Stimulated activated CD4-positive, alpha-beta T cell treated with anti-CD3 and anti-CD28 coated beads, TNF-alpha, amount 100 ng/mL, for 4 hours (primary cell): ENCODE results near the gene KCNH5.

Experiments used
- DNase-seq, 3 experiments: peaks; one replicate each; pipeline ENCODE4 v3.0.0-alpha.2; 2020; ENCODE audit warnings: low read depth in 3 of 3

The KCNH5 gene

GRCh38 chr14:62739647-62740046 lies 305.6 kb downstream of the KCNH5 start:
- DNase-seq = no peak

DNA sequence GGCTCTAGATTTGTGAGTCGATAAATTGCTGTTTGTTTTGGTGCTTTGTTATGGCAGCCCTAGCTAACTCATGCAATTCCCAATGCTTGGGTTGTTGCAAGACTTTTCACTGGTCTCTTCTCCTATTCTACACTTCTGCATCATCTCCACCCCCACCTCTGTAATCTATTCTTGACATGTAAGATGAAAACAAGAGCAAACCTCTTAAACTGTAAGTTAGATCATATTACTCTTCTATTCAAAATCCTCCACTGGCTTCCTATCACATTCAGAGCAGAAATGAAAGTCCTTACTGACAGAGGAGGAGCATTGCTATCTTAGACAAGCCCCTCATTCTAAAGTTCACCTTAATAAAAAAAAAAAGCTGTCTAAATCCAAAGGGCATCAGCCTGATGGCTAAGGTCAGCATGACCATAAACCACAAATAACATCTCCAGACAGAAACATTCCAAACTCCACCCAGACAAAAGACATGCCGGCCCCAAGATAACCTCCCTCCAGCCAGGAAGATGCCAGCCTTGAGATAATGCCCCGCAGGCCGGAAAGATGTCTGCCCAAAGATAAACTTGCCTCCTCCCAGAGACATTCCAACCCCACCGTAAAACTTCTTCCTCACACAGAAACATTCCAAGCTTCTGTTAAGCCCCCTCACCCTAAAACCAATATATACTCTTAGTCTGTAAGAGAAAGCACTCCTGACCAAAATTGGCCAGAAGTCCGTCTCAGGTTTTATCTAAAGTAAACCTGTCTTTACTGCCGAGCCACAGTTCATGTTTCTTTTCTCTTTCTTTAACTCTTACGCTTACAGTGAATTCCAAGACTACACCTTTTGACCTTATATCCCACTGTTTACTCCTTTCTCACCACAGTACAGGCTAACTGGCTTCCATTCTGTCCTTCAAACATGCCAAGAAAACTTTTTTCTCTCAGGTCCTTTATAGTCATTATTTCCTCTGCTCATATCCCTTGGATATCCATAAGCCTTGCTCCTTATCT lies 308.9 kb downstream of the KCNH5 start:
- DNase-seq = no peak

- DNase-seq = no peak
These were observed 310.4 kb downstream of the KCNH5 start for GRCh38 chr14:62734831-62735230.

DNA sequence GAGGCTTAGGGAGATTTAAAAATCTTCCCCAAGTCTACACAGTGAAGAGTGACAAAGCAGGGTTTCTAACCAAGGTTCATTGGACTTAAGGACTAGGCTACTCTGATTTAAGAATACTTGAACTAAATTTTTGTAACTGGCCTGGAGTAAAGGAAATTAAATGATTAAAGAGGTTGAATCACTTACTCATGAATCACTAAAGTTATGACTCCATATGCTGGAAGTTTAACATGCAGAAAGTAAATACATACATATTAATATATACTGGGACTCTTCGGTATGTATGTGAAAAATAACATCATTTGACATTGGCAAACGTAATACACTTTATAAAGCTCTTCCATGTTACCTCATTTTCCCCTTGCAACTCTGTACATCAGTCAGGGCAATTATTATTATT lies 322.9 kb downstream of the KCNH5 start:
- no peak for DNase-seq

DNA sequence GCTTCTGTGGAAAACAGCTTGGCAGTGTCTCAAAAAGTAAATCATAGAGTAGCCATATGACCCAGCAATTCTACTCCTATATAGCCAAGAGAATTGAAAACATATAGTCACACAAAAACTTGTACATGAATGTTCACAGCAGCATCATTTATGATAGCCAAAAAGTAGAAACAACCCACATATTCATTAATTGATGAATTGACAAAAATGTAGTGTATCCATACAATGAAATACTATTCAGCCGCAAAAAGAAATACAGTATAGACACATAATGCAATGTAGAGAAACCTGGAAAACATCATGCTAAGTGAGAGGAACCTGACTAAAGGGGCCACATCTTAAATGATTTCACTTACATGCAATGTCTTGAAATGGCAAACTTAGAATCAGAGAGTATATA lies 326.6 kb downstream of the KCNH5 start:
- DNase-seq = no peak

GRCh38 chr14:62711351-62712023 lies 333.8 kb downstream of the KCNH5 start:
- no peak for DNase-seq

DNA sequence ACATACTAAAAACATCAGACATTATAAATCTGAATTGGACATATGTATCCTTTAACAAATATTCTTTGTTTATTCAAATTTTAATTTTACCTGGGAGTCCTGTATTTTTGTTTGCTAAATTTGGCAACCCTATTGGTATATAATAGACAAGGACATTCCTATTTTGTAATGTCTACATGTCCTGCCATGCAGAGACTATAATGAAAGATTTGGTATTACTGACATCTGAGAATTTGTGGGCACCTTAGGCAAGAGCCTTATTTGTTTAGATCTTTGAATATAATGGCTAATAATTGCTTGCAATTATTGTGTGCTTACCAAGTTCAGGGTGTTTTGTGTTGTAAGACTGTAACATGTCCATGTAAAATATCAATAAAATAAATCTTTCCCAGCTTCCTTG lies 334.4 kb downstream of the KCNH5 start:
- no peak for DNase-seq

- no peak for DNase-seq
These were observed 335.5 kb downstream of the KCNH5 start for GRCh38 chr14:62709773-62710172.

GRCh38 chr14:62706217-62706616 lies 339.0 kb downstream of the KCNH5 start:
- DNase-seq = no peak

DNA sequence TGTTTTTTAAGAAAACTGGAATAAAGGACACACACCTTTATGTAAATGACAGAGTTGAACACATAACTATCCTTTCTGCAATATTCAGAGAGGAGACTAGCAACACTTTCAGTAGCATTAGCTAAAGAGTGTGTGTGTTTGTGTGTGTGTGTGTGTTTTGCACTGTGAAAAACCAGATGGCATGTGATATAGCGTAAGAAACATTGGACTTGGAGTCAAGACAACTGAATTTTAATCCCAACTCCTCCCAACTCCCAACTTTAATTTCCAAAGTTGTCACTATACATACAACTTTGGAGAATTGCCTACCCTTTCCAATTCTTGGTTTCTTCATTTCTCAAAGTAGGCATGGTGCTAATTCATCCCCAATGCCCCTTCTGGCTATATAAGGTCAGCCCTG lies 347.8 kb downstream of the KCNH5 start:
- no peak for DNase-seq

- DNase-seq = no peak
These were observed 348.3 kb downstream of the KCNH5 start for GRCh38 chr14:62696929-62697328.

GRCh38 chr14:62696331-62696924 lies 348.8 kb downstream of the KCNH5 start:
- DNase-seq = no peak

GRCh38 chr14:62694075-62694474 lies 351.2 kb downstream of the KCNH5 start:
- no peak for DNase-seq

GRCh38 chr14:62692490-62693106 lies 352.7 kb downstream of the KCNH5 start:
- DNase-seq = no peak

- DNase-seq = no peak
These were observed 353.4 kb downstream of the KCNH5 start for GRCh38 chr14:62691647-62692489.

GRCh38 chr14:62689733-62690132 lies 355.5 kb downstream of the KCNH5 start:
- DNase-seq = no peak

GRCh38 chr14:62687818-62688217 lies 357.4 kb downstream of the KCNH5 start:
- DNase-seq = no peak

- no peak for DNase-seq
These were observed 360.9 kb downstream of the KCNH5 start for GRCh38 chr14:62684376-62684775.

GRCh38 chr14:62682208-62682607 lies 363.1 kb downstream of the KCNH5 start:
- DNase-seq = no peak

DNA sequence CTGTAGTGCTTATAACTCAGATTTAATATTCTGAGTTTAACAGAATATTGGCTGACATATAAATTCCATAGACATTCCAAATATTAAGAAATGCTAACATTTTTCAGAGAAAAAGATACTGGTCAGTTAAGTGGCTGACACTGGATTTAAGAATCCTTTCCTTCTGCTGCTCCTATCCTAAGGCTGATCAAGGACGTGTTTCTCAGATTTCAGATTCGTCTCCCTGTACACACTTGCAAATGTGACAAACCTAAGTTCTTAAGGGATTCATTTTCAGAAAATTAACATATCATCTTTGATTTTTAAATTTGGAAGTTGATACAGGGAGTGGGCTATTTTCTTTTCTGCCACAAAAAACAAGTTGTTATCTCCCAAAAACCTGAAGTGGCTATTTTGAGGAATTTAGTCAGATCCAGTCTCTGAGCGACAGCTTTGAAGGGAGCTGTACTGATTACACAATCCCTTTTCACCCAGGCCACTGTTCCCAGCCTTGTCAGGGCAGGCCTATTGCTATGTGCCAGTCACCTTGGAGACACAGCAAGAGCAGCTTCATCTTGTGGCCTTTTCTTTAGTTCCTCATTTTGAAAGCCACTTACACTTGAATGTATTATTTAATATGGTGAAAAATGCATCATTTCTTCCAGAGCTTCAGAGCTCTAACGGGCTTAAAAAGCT lies 370.6 kb downstream of the KCNH5 start:
- DNase-seq = no peak
